NOMO-1 treated with DMSO at 0.1 percent for 48 hours (cell line): Measurements from ENCODE around the gene DDIAS.
"Not testable (repeated sequence)": the region's sequence is repeated elsewhere in the genome, so short reads cannot be mapped to it uniquely, and the experiment has no call there.

ENCODE experiments used
- DNase-seq: peaks from one replicate; lab custom pipeline; 2025; ENCODE audit not compliant: unreplicated experiment; lab: John Stamatoyannopoulos, UW

DDIAS gene

GRCh38 chr11:82962021-82962420 lies 60.5 kb downstream of the DDIAS start:
- not testable (repeated sequence) for DNase-seq

- DNase-seq = no peak
Measured at GRCh38 chr11:82967381-82967780, 65.8 kb downstream of the DDIAS start.

DNA sequence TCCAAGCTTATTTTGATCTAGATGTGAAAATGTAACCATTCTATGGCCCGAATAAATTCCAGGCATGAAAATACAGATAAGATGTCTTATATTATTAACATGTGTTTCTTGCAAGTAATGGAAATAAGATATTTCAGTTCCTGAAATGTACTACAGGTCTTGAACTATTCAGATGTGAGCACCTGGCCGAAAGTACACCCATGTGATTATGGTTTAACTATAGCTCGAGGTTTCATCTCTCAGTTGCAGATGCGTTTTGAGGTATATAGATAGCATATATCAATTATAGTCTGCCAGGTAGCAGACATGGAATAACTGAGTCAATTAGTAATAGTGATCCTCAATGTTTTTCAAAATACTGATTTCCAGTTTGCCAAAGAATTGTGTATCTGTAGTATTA lies 68.3 kb downstream of the DDIAS start:
- no peak for DNase-seq

GRCh38 chr11:82970507-82971083 lies 69.1 kb downstream of the DDIAS start:
- not testable (repeated sequence) for DNase-seq

DNA sequence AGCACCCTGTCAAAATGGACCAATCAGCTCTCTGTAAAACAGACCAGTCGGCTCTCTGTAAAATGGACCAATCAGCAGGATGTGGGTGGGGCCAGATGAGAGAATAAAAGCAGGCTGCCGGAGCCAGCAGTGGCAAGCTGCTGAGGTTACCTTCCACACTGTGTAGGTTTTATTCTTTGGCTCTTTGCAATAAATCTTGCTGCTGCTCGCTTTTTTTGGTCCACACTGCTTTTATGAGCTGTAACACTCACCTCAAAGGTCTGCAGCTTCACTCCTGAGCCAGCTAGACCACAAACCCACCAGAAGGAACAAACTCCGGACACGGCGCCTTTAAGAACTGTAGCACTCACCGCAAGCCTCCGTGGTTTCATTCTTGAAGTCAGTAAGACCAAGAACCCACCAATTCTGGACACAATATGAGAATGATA lies 70.0 kb downstream of the DDIAS start:
- DNase-seq = peak; percentile 16

- DNase-seq = no peak
Measured at GRCh38 chr11:82972103-82972502, 70.6 kb downstream of the DDIAS start.

DNA sequence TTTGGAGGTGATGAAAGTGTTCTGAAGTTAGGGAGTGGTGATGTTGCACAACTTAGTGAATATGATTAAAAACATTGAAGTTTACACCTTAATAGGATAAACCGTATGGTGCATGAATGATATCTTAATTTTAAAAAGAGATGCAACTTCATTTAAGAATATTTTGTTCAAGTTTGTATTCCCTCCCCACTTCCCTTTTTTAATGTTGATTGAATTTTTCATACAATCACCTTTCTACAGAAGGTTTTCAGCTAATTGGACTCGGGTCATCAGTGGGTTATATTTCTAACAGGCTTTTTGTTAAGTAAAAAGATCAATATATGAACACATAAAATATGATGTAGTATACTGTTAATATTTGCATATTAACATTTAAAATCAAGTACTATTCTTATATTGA lies 72.6 kb downstream of the DDIAS start:
- no peak for DNase-seq

DNA sequence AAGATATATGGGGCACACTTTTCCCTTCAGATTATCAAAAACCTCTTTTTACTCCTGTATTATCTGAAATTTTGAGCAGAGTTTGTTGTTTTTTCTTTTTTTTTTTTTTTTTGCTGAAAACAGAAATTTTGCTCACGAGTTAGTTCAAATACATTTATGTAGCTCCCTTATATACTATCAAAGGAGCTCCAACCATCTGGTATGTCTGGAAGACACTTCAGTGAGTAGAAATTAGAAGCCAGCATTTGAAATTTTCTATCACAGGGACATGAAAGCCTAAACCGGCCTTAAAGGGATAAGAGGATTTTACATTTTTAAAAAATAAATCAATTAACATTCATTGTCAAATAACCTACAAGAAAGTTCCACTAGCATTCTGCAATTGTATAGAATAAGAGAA lies 73.3 kb downstream of the DDIAS start:
- DNase-seq = no peak

DNA sequence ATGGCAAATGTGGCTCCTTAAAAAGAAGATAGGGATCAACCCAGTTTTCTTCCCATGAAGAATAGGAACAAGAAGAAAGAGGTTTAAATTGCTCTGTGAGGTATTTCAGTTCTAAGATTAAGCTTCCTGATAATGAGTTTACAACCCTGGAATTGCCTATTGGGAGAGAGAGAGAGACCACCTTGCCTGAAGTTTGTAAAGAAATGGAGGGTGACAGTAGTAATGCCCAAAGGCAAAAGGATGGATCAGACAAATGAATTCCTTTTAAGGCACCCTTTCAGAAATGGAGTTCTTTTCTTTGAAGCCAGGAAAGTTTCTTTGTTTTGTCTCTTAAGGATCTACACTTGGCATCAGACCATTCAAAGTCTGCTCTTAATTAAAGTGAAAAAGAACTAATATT lies 74.3 kb downstream of the DDIAS start:
- no peak for DNase-seq

- DNase-seq = no peak
Measured at GRCh38 chr11:82976786-82977185, 75.2 kb downstream of the DDIAS start.

- DNase-seq = no peak
Measured at GRCh38 chr11:82978422-82979099, 77.0 kb downstream of the DDIAS start.

DNA sequence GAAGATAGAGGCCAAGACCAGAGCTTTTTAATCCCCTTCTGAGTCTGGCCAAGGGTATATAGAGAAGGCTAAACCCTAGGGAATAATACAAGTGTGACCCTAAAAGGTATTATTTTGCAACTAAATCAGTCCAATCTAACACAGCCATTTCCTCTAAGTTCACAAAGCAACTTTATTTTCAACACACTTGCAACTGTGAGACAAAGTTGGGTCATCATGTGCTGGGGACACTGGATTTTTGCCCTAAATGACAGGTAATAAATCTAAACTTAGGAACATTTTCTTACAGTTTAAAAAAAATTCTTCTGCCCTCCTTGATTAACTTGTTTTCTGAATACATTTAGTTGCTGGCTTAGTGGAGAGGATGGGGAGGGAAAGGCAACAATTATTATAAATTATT lies 78.3 kb downstream of the DDIAS start:
- no peak for DNase-seq

GRCh38 chr11:82980292-82980691 lies 78.8 kb downstream of the DDIAS start:
- DNase-seq = no peak

DNA sequence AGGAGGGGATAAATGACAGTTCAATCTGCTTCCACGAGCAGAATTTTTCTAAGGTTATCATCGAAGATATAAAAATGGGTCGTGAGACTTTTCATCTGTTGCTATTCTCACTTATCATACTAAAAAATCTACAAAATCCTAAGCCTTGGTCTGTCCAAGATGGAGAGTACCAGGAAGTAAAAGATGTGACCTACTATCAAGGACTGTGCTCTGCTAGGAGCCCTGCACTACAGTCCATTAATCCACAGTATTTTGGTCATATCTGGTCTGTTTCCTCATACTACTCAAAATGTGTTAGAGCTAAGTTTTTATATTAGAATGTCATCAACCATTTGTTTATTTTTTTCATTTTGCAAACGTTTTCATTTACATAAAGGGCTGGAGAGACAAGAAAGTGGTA lies 79.4 kb downstream of the DDIAS start:
- DNase-seq = no peak

- no peak for DNase-seq
Measured at GRCh38 chr11:82981852-82982251, 80.3 kb downstream of the DDIAS start.
